Keratinocyte (primary cell): ENCODE measurements around the gene MAPRE2. TPM values are rescaled to one million over a fixed set of nuclear protein-coding genes. Genes with fewer than 3 reads are reported as not detected.

Source experiments
- DNase-seq: peaks from one replicate; pipeline ENCODE4 v3.0.0-alpha.2; 2011; ENCODE audit warnings: low read depth, missing footprints, low spot score
- FAIRE-seq: peaks from 2 replicates; lab custom pipeline; 2011; peaks lifted over from hg19 to GRCh38; lab: Jason Lieb, UNC
- H2AFZ ChIP-seq: 2 replicates; pipeline ENCODE4 v1.6.0; 2012; ENCODE audit warnings: low read length, control low read depth, inconsistent platforms; ENCODE audit not compliant: control insufficient read depth
- H3K27ac ChIP-seq: 2 replicates; pipeline ENCODE4 v1.5.1; 2011; ENCODE audit warnings: low read length; ENCODE audit not compliant: control insufficient read depth, insufficient read depth
- H3K27me3 ChIP-seq: 3 replicates; pipeline ENCODE4 v1.6.0; 2011; ENCODE audit warnings: low read length; ENCODE audit not compliant: control insufficient read depth, insufficient read depth; ENCODE audit errors: extremely low read depth
- H3K36me3 ChIP-seq, 2 experiments: 2 replicates in 1 of 2; 3 replicates in 1 of 2; pipeline ENCODE4 v1.5.1; 2011; ENCODE audit warnings: low read length in 2 of 2, mild to moderate bottlenecking in 1 of 2; ENCODE audit not compliant: control insufficient read depth in 2 of 2, insufficient read depth in 2 of 2; ENCODE audit errors: extremely low read depth in 1 of 2
- H3K4me1 ChIP-seq: 3 replicates; pipeline ENCODE4 v1.5.1; 2011; ENCODE audit warnings: low read length; ENCODE audit not compliant: control insufficient read depth, insufficient read depth; ENCODE audit errors: extremely low read depth
- H3K4me2 ChIP-seq: 3 replicates; pipeline ENCODE4 v1.6.0; 2011; ENCODE audit warnings: low read depth, low read length; ENCODE audit not compliant: control insufficient read depth, insufficient read depth; ENCODE audit errors: extremely low read depth
- H3K4me3 ChIP-seq, 3 experiments: fragments of 200-600 bp in 1 of 3; sonication (generic) in 1 of 3; 2 replicates in 2 of 3; 3 replicates in 1 of 3; pipeline ENCODE4 v1.5.1; 2011 to 2016; ENCODE audit warnings: low read length in 3 of 3, mild to moderate bottlenecking in 3 of 3, control low read depth in 2 of 3, inconsistent platforms in 1 of 3, low read depth in 1 of 3, mixed read lengths in 1 of 3, mixed run types in 1 of 3, moderate library complexity in 1 of 3; ENCODE audit not compliant: control insufficient read depth in 2 of 3, insufficient read depth in 2 of 3; ENCODE audit errors: extremely low read depth in 1 of 3
- H3K79me2 ChIP-seq: 2 replicates; pipeline ENCODE4 v1.6.0; 2012; ENCODE audit warnings: low read length; ENCODE audit not compliant: control insufficient read depth, insufficient read depth
- H3K9ac ChIP-seq: 3 replicates; pipeline ENCODE4 v1.6.0; 2011; ENCODE audit warnings: low read length; ENCODE audit not compliant: control insufficient read depth, insufficient read depth; ENCODE audit errors: extremely low read depth
- H3K9me1 ChIP-seq: 3 replicates; pipeline ENCODE4 v1.6.0; 2011; ENCODE audit warnings: low read length; ENCODE audit not compliant: control insufficient read depth, insufficient read depth; ENCODE audit errors: extremely low read depth
- H3K9me3 ChIP-seq: 2 replicates; pipeline ENCODE4 v1.5.1; 2012; ENCODE audit warnings: low read depth, low read length; ENCODE audit not compliant: control insufficient read depth
- H4K20me1 ChIP-seq: 3 replicates; pipeline ENCODE4 v1.6.0; 2011; ENCODE audit warnings: low read length; ENCODE audit not compliant: control insufficient read depth, insufficient read depth; ENCODE audit errors: extremely low read depth
- EZH2 ChIP-seq: IDR thresholded peaks from one replicate; pipeline ENCODE4 v1.6.1; 2012; ENCODE audit warnings: inconsistent platforms, mild to moderate bottlenecking, low read length, moderate library complexity
- dilution Hi-C: fragments of 300-500 bp; cut with MboI; formaldehyde crosslinking; loops from one replicate; pipeline ENCODE4 v1.7.0; 2020; ENCODE audit warnings: low sequenced_read_pairs; ENCODE audit not compliant: extremely low pct_ligation_motif_present
- polyA plus RNA-seq, 5 experiments: library from polyadenylated mRNA; depleted of rRNA in 3 of 5; stranded (reverse) in 3 of 5; stranded (forward) in 1 of 5; unstranded in 1 of 5; fragments of >200 nt; gene quantifications; 1 replicate in 1 of 5; 2 replicates in 3 of 5; 3 replicates in 1 of 5; pipeline versions ENCODE4 v1.2.1 to v1.2.3, GENCODE V29; 2011 to 2012; ENCODE audit warnings: missing spikeins in 2 of 5, low read depth in 1 of 5, low replicate concordance in 1 of 5
- TF ChIP-seq, protein P1 (sequence below), 3 experiments: IDR thresholded peaks in 1 of 3; conservative IDR thresholded peaks in 1 of 3; optimal IDR thresholded peaks in 1 of 3; 2 replicates in 2 of 3; 3 replicates in 1 of 3; pipeline versions ENCODE3 to v1.5.1; 2011; ENCODE audit warnings: low read length in 3 of 3, mild to moderate bottlenecking in 3 of 3, moderate library complexity in 2 of 3, control low read depth in 1 of 3, inconsistent platforms in 1 of 3; ENCODE audit not compliant: insufficient read depth in 2 of 3; ENCODE audit errors: extremely low read depth in 1 of 3

MAPRE2 gene
- polyA plus RNA-seq, 1 donor (not counting 4 experiments of a cell fraction or from before 2014, with no cell fraction given): 14.2 TPM

DNA sequence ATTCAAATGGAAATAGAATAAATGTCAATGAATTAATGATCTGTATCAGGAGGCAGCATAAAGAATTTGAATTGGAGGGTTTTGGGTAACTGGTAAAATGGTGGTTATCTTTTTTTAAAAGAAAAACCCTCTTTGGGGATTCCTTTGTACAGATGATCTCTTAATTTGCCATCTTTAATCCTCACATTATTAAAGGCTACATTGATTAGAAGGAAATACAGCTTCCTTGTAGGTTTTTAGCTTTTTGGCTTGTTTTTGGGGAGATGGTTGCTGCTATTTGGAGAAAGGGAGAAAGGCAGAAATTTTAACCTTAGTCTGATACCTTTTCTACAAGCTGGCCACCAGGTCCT, 600 bp upstream of the MAPRE2 start:
- Histone ChIP-seq H3K9ac (peak overlapping the region; percentile 49), H3K27ac (peak overlapping the region; percentile 57), H3K27me3 (no peaks in the 10 kb centered on the region), H3K79me2 (no peaks in the 10 kb centered on the region), H3K36me3 (no peaks in the 10 kb centered on the region), H3K9me3 (no peaks in the 10 kb centered on the region), H3K4me1 (peaks cover 14% of the 10 kb centered on the region), H3K4me3 (peak overlapping the region in 1 of 3 experiments; percentile 12), H4K20me1 (no peaks in the 10 kb centered on the region), H2AFZ (peak overlapping the region; percentile 65), H3K4me2 (peak overlapping the region; percentile 63), H3K9me1 (no peaks in the 10 kb centered on the region)
- FAIRE-seq (no peak), DNase-seq (no peak)
- TF ChIP-seq, protein P1, sequence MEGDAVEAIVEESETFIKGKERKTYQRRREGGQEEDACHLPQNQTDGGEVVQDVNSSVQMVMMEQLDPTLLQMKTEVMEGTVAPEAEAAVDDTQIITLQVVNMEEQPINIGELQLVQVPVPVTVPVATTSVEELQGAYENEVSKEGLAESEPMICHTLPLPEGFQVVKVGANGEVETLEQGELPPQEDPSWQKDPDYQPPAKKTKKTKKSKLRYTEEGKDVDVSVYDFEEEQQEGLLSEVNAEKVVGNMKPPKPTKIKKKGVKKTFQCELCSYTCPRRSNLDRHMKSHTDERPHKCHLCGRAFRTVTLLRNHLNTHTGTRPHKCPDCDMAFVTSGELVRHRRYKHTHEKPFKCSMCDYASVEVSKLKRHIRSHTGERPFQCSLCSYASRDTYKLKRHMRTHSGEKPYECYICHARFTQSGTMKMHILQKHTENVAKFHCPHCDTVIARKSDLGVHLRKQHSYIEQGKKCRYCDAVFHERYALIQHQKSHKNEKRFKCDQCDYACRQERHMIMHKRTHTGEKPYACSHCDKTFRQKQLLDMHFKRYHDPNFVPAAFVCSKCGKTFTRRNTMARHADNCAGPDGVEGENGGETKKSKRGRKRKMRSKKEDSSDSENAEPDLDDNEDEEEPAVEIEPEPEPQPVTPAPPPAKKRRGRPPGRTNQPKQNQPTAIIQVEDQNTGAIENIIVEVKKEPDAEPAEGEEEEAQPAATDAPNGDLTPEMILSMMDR (optimal IDR thresholded peaks at IDR 0.05 in 1 of 3, IDR thresholded peaks at IDR 0.05 in 1 of 3, conservative IDR thresholded peaks at IDR 0.05 in 1 of 3; ENCODE audit: extremely low read depth in 1 of 3, insufficient read depth in 2 of 3, low read length in 3 of 3): no peak
- TF ChIP-seq EZH2: no peak
- dilution Hi-C loops: no loop called here

DNA sequence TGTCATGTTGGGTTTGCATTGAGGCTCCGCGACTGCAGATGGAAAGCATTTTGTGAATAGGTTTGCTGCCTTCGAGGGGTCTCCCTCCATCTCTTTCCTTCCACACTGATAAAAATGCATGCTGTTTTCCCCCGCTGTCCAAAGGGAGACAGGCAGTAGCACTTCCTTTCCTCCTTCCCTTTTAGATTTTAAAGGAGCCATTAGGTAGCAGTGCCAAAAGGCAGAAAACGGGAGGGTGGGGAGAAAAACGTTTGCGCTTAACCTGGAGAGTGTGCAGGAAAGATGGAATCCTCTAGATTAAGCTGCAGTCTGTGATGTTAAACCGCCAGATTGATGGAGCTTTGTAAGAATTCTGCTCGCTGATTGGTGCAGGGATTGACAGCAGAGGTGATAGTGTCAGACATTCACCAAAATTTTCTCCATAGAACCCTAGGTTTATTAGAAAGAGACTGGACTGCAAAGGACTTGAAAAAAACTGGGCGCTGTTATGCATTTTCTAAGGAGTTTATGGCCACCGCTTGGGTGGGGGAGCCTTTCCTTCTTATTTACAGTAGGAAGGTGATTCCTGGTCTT, 688 bp downstream of the MAPRE2 start:
- Histone ChIP-seq H3K9ac (peak overlapping the region; percentile 75), H3K36me3 (no peaks in the 10 kb centered on the region), H3K4me1 (peaks cover 14% of the 10 kb centered on the region), H3K4me3 (peak overlapping the region; percentile 61 to 81 (median 77)), H3K9me1 (no peaks in the 10 kb centered on the region), H2AFZ (peak overlapping the region; percentile 96), H3K27me3 (no peaks in the 10 kb centered on the region), H3K79me2 (no peaks in the 10 kb centered on the region), H3K27ac (peak overlapping the region; percentile 68), H3K9me3 (no peaks in the 10 kb centered on the region), H3K4me2 (peak overlapping the region; percentile 85), H4K20me1 (no peaks in the 10 kb centered on the region)
- no peak for TF ChIP-seq EZH2
- TF ChIP-seq, protein P1 (optimal IDR thresholded peaks at IDR 0.05 in 1 of 3, IDR thresholded peaks at IDR 0.05 in 1 of 3, conservative IDR thresholded peaks at IDR 0.05 in 1 of 3; ENCODE audit: extremely low read depth in 1 of 3, insufficient read depth in 2 of 3, low read length in 3 of 3): no peak
- DNase-seq (no peak), FAIRE-seq (no peak)
- dilution Hi-C loops: no loop called here
